ENCODE measurements around the gene BDKRB1. TPM values are rescaled to one million over a fixed set of nuclear protein-coding genes. Genes with fewer than 3 reads are reported as not detected.

The BDKRB1 gene
- total and polyA plus RNA-seq, 2 donors (not counting 3 experiments of a cell fraction or from before 2014, with no cell fraction given) = not detected

- dilution Hi-C loops (cut with MboI; ENCODE audit: extremely low pct_ligation_motif_present, low sequenced_read_pairs) = no loop called here
- no peak overlapping the region for H3K4me3 ChIP-seq (replicated peaks in 1 of 3; ENCODE audit: insufficient read depth in 1 of 3, low read depth in 1 of 3, low read length in 3 of 3)
- no peaks in the 10 kb centered on the region for H3K9me3 ChIP-seq (replicated peaks; ENCODE audit: control insufficient read depth, insufficient read depth, low read length)
- no peaks in the 10 kb centered on the region for H3K79me2 ChIP-seq (ENCODE audit: control insufficient read depth, insufficient read depth, low read length)
- CTCF ChIA-PET = no interaction called here
- H3K4me1 ChIP-seq (ENCODE audit: control insufficient read depth, extremely low read depth, insufficient read depth, low read length) = no peaks in the 10 kb centered on the region
- no peaks in the 10 kb centered on the region for H3K27me3 ChIP-seq (ENCODE audit: control insufficient read depth in 2 of 2, insufficient read depth in 2 of 2, low read length in 2 of 2)
- intact Hi-C loops (cut with micrococcal nuclease) = no loop called here
- no peak for DNase-seq (ENCODE audit: low read depth, low spot score)
- no peaks in the 10 kb centered on the region for H3K9me1 ChIP-seq (replicated peaks; ENCODE audit: control insufficient read depth, extremely low read depth, insufficient read depth, low read length)
- no peaks in the 10 kb centered on the region for H3K36me3 ChIP-seq (ENCODE audit: control insufficient read depth in 2 of 2, extremely low read depth in 1 of 2, insufficient read depth in 2 of 2, low read length in 2 of 2)
- no peak overlapping the region for H3K27ac ChIP-seq (ENCODE audit: insufficient read depth, low read depth, low read length)
- BruUV-seq (replicated peaks) = no TSS peak
- no peaks in the 10 kb centered on the region for H4K20me1 ChIP-seq (replicated peaks; ENCODE audit: control insufficient read depth, extremely low read depth, insufficient read depth, low read length)
- H2AFZ ChIP-seq (ENCODE audit: low read depth, low read length) = no peak overlapping the region
- no peak overlapping the region for H3K9ac ChIP-seq (replicated peaks; ENCODE audit: extremely low read depth, insufficient read depth, low read length)
- FAIRE-seq = no peak
- POLR2A ChIA-PET = no interaction called here
- no peak overlapping the region for H3K4me2 ChIP-seq (ENCODE audit: insufficient read depth, low read length)
- TF ChIP-seq JUN (IDR thresholded peaks at IDR 0.05; ENCODE audit: borderline replicate concordance, insufficient read depth, insufficient read length, low read depth) = no peak
- TF ChIP-seq POLR2AphosphoS5 (IDR thresholded peaks at IDR 0.05; ENCODE audit: insufficient read depth, low read depth, low read length) = no peak
- no peak for TF ChIP-seq GATA2 (IDR thresholded peaks at IDR 0.05; ENCODE audit: insufficient read depth, insufficient read length, low read depth, low read length)
- no peak for TF ChIP-seq FOS (IDR thresholded peaks at IDR 0.05; ENCODE audit: borderline replicate concordance, insufficient read depth, low read length)
- no peak for TF ChIP-seq MYC (IDR thresholded peaks at IDR 0.05; ENCODE audit: low read depth, low read length)
- TF ChIP-seq EZH2 (IDR thresholded peaks at IDR 0.05; ENCODE audit: borderline replicate concordance, low read depth, low read length, severe bottlenecking) = no peak
- no peak for TF ChIP-seq POLR2A (IDR thresholded peaks at IDR 0.05; ENCODE audit: low read depth, low read length)
- TF ChIP-seq MAX (IDR thresholded peaks at IDR 0.05; ENCODE audit: insufficient read depth, insufficient read length) = no peak
These were observed 15.4 kb upstream of the BDKRB1 start for GRCh38 chr14:96240641-96241040.

- Histone ChIP-seq H3K27me3 (ENCODE audit: control insufficient read depth in 2 of 2, insufficient read depth in 2 of 2, low read length in 2 of 2) (no peaks in the 10 kb centered on the region), H3K9me3 (replicated peaks; ENCODE audit: control insufficient read depth, insufficient read depth, low read length) (no peaks in the 10 kb centered on the region), H2AFZ (ENCODE audit: low read depth, low read length) (no peak overlapping the region), H3K4me2 (ENCODE audit: insufficient read depth, low read length) (no peak overlapping the region), H4K20me1 (replicated peaks; ENCODE audit: control insufficient read depth, extremely low read depth, insufficient read depth, low read length) (no peaks in the 10 kb centered on the region), H3K79me2 (ENCODE audit: control insufficient read depth, insufficient read depth, low read length) (no peaks in the 10 kb centered on the region), H3K36me3 (ENCODE audit: control insufficient read depth in 2 of 2, extremely low read depth in 1 of 2, insufficient read depth in 2 of 2, low read length in 2 of 2) (no peaks in the 10 kb centered on the region), H3K27ac (ENCODE audit: insufficient read depth, low read depth, low read length) (no peak overlapping the region), H3K4me3 (replicated peaks in 1 of 3; ENCODE audit: insufficient read depth in 1 of 3, low read depth in 1 of 3, low read length in 3 of 3) (no peak overlapping the region), H3K9ac (replicated peaks; ENCODE audit: extremely low read depth, insufficient read depth, low read length) (no peak overlapping the region), H3K9me1 (replicated peaks; ENCODE audit: control insufficient read depth, extremely low read depth, insufficient read depth, low read length) (no peaks in the 10 kb centered on the region), H3K4me1 (ENCODE audit: control insufficient read depth, extremely low read depth, insufficient read depth, low read length) (no peaks in the 10 kb centered on the region)
- DNase-seq (ENCODE audit: low read depth, low spot score) = no peak
- no peak for FAIRE-seq
- dilution Hi-C loops (cut with MboI; ENCODE audit: extremely low pct_ligation_motif_present, low sequenced_read_pairs) (no loop called here), intact Hi-C loops (cut with micrococcal nuclease) (no loop called here)
- ChIA-PET POLR2A (no interaction called here), CTCF (no interaction called here)
- no TSS peak for BruUV-seq (replicated peaks)
- TF ChIP-seq POLR2AphosphoS5 (IDR thresholded peaks at IDR 0.05; ENCODE audit: insufficient read depth, low read depth, low read length) = no peak
- TF ChIP-seq EZH2 (IDR thresholded peaks at IDR 0.05; ENCODE audit: borderline replicate concordance, low read depth, low read length, severe bottlenecking) = no peak
- TF ChIP-seq MAX (IDR thresholded peaks at IDR 0.05; ENCODE audit: insufficient read depth, insufficient read length) = no peak
- no peak for TF ChIP-seq CTCF (IDR thresholded peaks at IDR 0.05; ENCODE audit: extremely low read depth in 1 of 2, insufficient read depth in 1 of 2, low read depth in 1 of 2, low read length in 2 of 2)
- TF ChIP-seq MYC (IDR thresholded peaks at IDR 0.05; ENCODE audit: low read depth, low read length) = no peak
- TF ChIP-seq POLR2A (IDR thresholded peaks at IDR 0.05; ENCODE audit: low read depth, low read length) = no peak
- no peak for TF ChIP-seq GATA2 (IDR thresholded peaks at IDR 0.05; ENCODE audit: insufficient read depth, insufficient read length, low read depth, low read length)
- TF ChIP-seq FOS (IDR thresholded peaks at IDR 0.05; ENCODE audit: borderline replicate concordance, insufficient read depth, low read length) = no peak
- TF ChIP-seq JUN (IDR thresholded peaks at IDR 0.05; ENCODE audit: borderline replicate concordance, insufficient read depth, insufficient read length, low read depth) = no peak
These were observed 13.9 kb upstream of the BDKRB1 start for GRCh38 chr14:96242126-96242525.
